PC-9 (cell line): ENCODE results near the gene GRAP2.

ENCODE experiments used
- CTCF ChIP-seq: fragments of 200-600 bp; sonication (generic); conservative IDR thresholded peaks from 2 replicates; pipeline ENCODE4 v1.6.1; 2017; ENCODE audit warnings: mixed run types, antibody characterized with exemption, mild to moderate bottlenecking, moderate library complexity
- EZH2 ChIP-seq: fragments of 200-600 bp; sonication (generic); IDR thresholded peaks from 2 replicates; pipeline ENCODE4 v1.8.0; 2017; ENCODE audit warnings: antibody characterized with exemption, low read depth

GRCh38 chr22:39897841-39898240 is 3.0 kb upstream of the GRAP2 start:
- no peak for TF ChIP-seq CTCF
- TF ChIP-seq EZH2, result no peak
